IPS DF 4.7 (cell line): ENCODE results near the gene BTBD10.

Experiments used
- DNase-seq: peaks from one replicate; pipeline ENCODE4 v3.0.0-alpha.2; 2013; ENCODE audit warnings: low spot score; ENCODE audit errors: extremely low read depth

BTBD10 gene

GRCh38 chr11:13462901-13463778 lies at the start of gene BTBD10:
BTBD10 (minus strand) TSS chr11:13463222; CDS start chr11:13445124, 18,098 bp downstream.
- DNase-seq, result no peak

- DNase-seq, result no peak
Observed at GRCh38 chr11:13503393-13503792, 40.4 kb upstream of the BTBD10 start.

GRCh38 chr11:13502492-13502891 lies 39.5 kb upstream of the BTBD10 start:
- DNase-seq, result no peak

- DNase-seq, result no peak
Observed at GRCh38 chr11:13495929-13496328, 32.9 kb upstream of the BTBD10 start, which contains the start of gene PTH. PTH (minus strand) TSS chr11:13495997; CDS start chr11:13492855, 3,142 bp downstream.

GRCh38 chr11:13494051-13494450 lies 31.0 kb upstream of the BTBD10 start:
- DNase-seq, result no peak

GRCh38 chr11:13487661-13488030 lies 24.6 kb upstream of the BTBD10 start:
- DNase-seq, result no peak

- DNase-seq, result no peak
Observed at GRCh38 chr11:13486926-13487660, 24.1 kb upstream of the BTBD10 start.

GRCh38 chr11:13480198-13480597 lies 17.2 kb upstream of the BTBD10 start:
- DNase-seq, result no peak

- no peak for DNase-seq
Observed at GRCh38 chr11:13479688-13480087, 16.7 kb upstream of the BTBD10 start.

- no peak for DNase-seq
Observed at GRCh38 chr11:13475091-13475490, 12.1 kb upstream of the BTBD10 start.

GRCh38 chr11:13473013-13473722 lies 10.1 kb upstream of the BTBD10 start:
- no peak for DNase-seq

- no peak for DNase-seq
Observed at GRCh38 chr11:13468750-13469149, 5.7 kb upstream of the BTBD10 start.

GRCh38 chr11:13465909-13466371 lies 2.9 kb upstream of the BTBD10 start:
- no peak for DNase-seq

- DNase-seq, result no peak
Observed at GRCh38 chr11:13463779-13464290, 813 bp upstream of the BTBD10 start.

- no peak for DNase-seq
Observed at GRCh38 chr11:13462311-13462900, 616 bp downstream of the BTBD10 start.

GRCh38 chr11:13461291-13461690 lies 1.7 kb downstream of the BTBD10 start:
- no peak for DNase-seq

- no peak for DNase-seq
Observed at GRCh38 chr11:13450832-13451397, 12.1 kb downstream of the BTBD10 start.

GRCh38 chr11:13449522-13449921 lies 13.5 kb downstream of the BTBD10 start:
- no peak for DNase-seq

- DNase-seq, result no peak
Observed at GRCh38 chr11:13448876-13449275, 14.1 kb downstream of the BTBD10 start.

GRCh38 chr11:13446444-13446843 lies 16.6 kb downstream of the BTBD10 start:
- DNase-seq, result no peak

GRCh38 chr11:13445588-13445987 lies 17.4 kb downstream of the BTBD10 start:
- DNase-seq, result no peak
